H1 (cell line): ENCODE results near the gene KLF7. TPM values are rescaled to one million over a fixed set of nuclear protein-coding genes. Genes with fewer than 3 reads are reported as not detected.

Experiments
- CTCF ChIA-PET: fragments of 300-600 bp; sonication (Branson Sonifier 250); formaldehyde crosslinking; loops from one replicate; lab custom pipeline; 2021; ENCODE audit not compliant: partially characterized antibody; lab: Charles Lee
- POLR2A ChIA-PET: fragments of 300-600 bp; sonication (Branson Sonifier 250); formaldehyde crosslinking; loops from one replicate; lab custom pipeline; 2021; ENCODE audit warnings: inconsistent platforms; ENCODE audit not compliant: partially characterized antibody; lab: Charles Lee
- DNase-seq, 2 experiments: peaks; one replicate each; pipeline versions ENCODE4 v3.0.0 to v3.0.0-alpha.2; 2010 to 2022; ENCODE audit warnings: low spot score in 2 of 2, low read depth in 1 of 2, mixed read lengths in 1 of 2
- FAIRE-seq: peaks from 2 replicates; lab custom pipeline; 2011; peaks lifted over from hg19 to GRCh38; lab: Jason Lieb, UNC
- H2AFZ ChIP-seq: 2 replicates; pipeline ENCODE4 v1.8.1; 2012; ENCODE audit warnings: low read length, inconsistent platforms
- H2AK5ac ChIP-seq: 2 replicates; pipeline ENCODE4 v1.6.1; 2013; ENCODE audit warnings: low read depth, low read length
- H2BK120ac ChIP-seq: replicated peaks from 2 replicates; pipeline ENCODE3; 2013; ENCODE audit warnings: low read depth, low read length, inconsistent platforms
- H2BK12ac ChIP-seq: 2 replicates; pipeline ENCODE4 v1.6.1; 2013; ENCODE audit warnings: low read depth, low read length
- H2BK15ac ChIP-seq: 2 replicates; pipeline ENCODE4 v1.6.1; 2013; ENCODE audit warnings: low read length
- H2BK20ac ChIP-seq: 2 replicates; pipeline ENCODE4 v1.6.1; 2013; ENCODE audit warnings: low read length
- H2BK5ac ChIP-seq: 2 replicates; pipeline ENCODE4 v1.6.1; 2013; ENCODE audit warnings: low read depth, low read length
- H3K14ac ChIP-seq: 2 replicates; pipeline ENCODE4 v1.6.1; 2013; ENCODE audit warnings: inconsistent platforms; ENCODE audit not compliant: insufficient read length
- H3K18ac ChIP-seq: 2 replicates; pipeline ENCODE4 v1.6.1; 2013; ENCODE audit warnings: low read length; ENCODE audit errors: extremely low read depth
- H3K23ac ChIP-seq: 2 replicates; pipeline ENCODE4 v1.6.1; 2013; ENCODE audit warnings: inconsistent platforms; ENCODE audit not compliant: insufficient read length
- H3K23me2 ChIP-seq: 2 replicates; pipeline ENCODE4 v1.6.1; 2013; ENCODE audit warnings: low read depth, low read length
- H3K27ac ChIP-seq: 2 replicates; pipeline ENCODE4 v1.6.1; 2011; ENCODE audit warnings: low read depth, low read length, inconsistent platforms
- H3K27me3 ChIP-seq, 4 experiments: replicated peaks in 1 of 4; 1 replicate in 1 of 4; 2 replicates in 3 of 4; pipeline versions ENCODE4 v1.6.1 to v1.8.1; 2011 to 2013; ENCODE audit warnings: low read length in 3 of 4, mild to moderate bottlenecking in 3 of 4, inconsistent platforms in 2 of 4, mixed read lengths in 2 of 4, moderate library complexity in 1 of 4; ENCODE audit not compliant: control insufficient read depth in 3 of 4, insufficient read depth in 3 of 4; ENCODE audit errors: extremely low read depth in 1 of 4
- H3K36me3 ChIP-seq, 4 experiments: 2 replicates each; pipeline versions ENCODE4 v1.6.1 to v1.8.1; 2011 to 2013; ENCODE audit warnings: mild to moderate bottlenecking in 4 of 4, low read length in 3 of 4, moderate library complexity in 2 of 4, control low read depth in 1 of 4, inconsistent platforms in 1 of 4; ENCODE audit not compliant: insufficient read depth in 4 of 4, control insufficient read depth in 2 of 4
- H3K4ac ChIP-seq: replicated peaks from 2 replicates; pipeline ENCODE3; 2013; ENCODE audit warnings: low read length, low read depth, mixed read lengths, inconsistent platforms; ENCODE audit not compliant: insufficient read length
- H3K4me1 ChIP-seq, 4 experiments: replicated peaks in 1 of 4; 1 replicate in 1 of 4; 2 replicates in 3 of 4; pipeline versions ENCODE4 v1.6.1 to v1.8.1; 2011 to 2013; ENCODE audit warnings: low read length in 3 of 4, inconsistent platforms in 2 of 4, mixed read lengths in 1 of 4; ENCODE audit not compliant: insufficient read depth in 4 of 4, control insufficient read depth in 3 of 4
- H3K4me2 ChIP-seq, 2 experiments: 2 replicates each; pipeline versions ENCODE4 v1.6.1 to v1.8.1; 2011 to 2013; ENCODE audit warnings: low read depth in 2 of 2, low read length in 2 of 2, control low read depth in 1 of 2, inconsistent platforms in 1 of 2, mild to moderate bottlenecking in 1 of 2; ENCODE audit not compliant: insufficient read depth in 1 of 2
- H3K4me3 ChIP-seq, 4 experiments: fragments of 200-600, 300-600 bp in 1 of 4; sonication (generic), shearing (Covaris generic), sonication (Bioruptor Twin) in 1 of 4; 2 replicates each; pipeline versions ENCODE4 v1.5.1 to v1.8.1; 2011 to 2016; ENCODE audit warnings: low read length in 4 of 4, low read depth in 3 of 4, control low read depth in 2 of 4, inconsistent platforms in 2 of 4, mild to moderate bottlenecking in 2 of 4, mixed read lengths in 1 of 4, moderate library complexity in 1 of 4; ENCODE audit not compliant: insufficient read depth in 2 of 4; ENCODE audit errors: extremely low read depth in 1 of 4
- H3K56ac ChIP-seq: replicated peaks from 2 replicates; pipeline ENCODE3; 2013; ENCODE audit warnings: low read depth, mild to moderate bottlenecking, mixed read lengths, low read length, inconsistent platforms; ENCODE audit not compliant: insufficient read length
- H3K79me1 ChIP-seq: 2 replicates; pipeline ENCODE4 v1.6.1; 2013; ENCODE audit warnings: low read depth, low read length, control low read depth
- H3K79me2 ChIP-seq, 2 experiments: 2 replicates each; pipeline versions ENCODE4 v1.6.1 to v1.8.1; 2012 to 2013; ENCODE audit warnings: low read length in 2 of 2, mild to moderate bottlenecking in 2 of 2, inconsistent platforms in 1 of 2; ENCODE audit not compliant: insufficient read depth in 2 of 2, control insufficient read depth in 1 of 2
- H3K9ac ChIP-seq, 4 experiments: replicated peaks in 1 of 4; 1 replicate in 1 of 4; 2 replicates in 3 of 4; pipeline versions ENCODE4 v1.6.1 to v1.8.1; 2011 to 2013; ENCODE audit warnings: low read depth in 3 of 4, low read length in 3 of 4, control low read depth in 2 of 4, mild to moderate bottlenecking in 2 of 4, moderate library complexity in 2 of 4, inconsistent platforms in 1 of 4; ENCODE audit errors: extremely low read depth in 1 of 4
- H3K9me3 ChIP-seq, 2 experiments: 2 replicates each; pipeline versions ENCODE4 v1.6.1 to v1.8.1; 2012 to 2013; ENCODE audit warnings: mild to moderate bottlenecking in 2 of 2, moderate library complexity in 2 of 2, control low read depth in 1 of 2, inconsistent platforms in 1 of 2, low read depth in 1 of 2, low read length in 1 of 2, mixed read lengths in 1 of 2; ENCODE audit not compliant: insufficient read depth in 2 of 2
- H4K20me1 ChIP-seq, 2 experiments: replicated peaks in 1 of 2; 2 replicates each; pipeline versions ENCODE3 to v1.8.1; 2011 to 2013; ENCODE audit warnings: inconsistent platforms in 2 of 2, low read length in 2 of 2, mild to moderate bottlenecking in 1 of 2; ENCODE audit not compliant: insufficient read depth in 2 of 2, control insufficient read depth in 1 of 2
- H4K5ac ChIP-seq: 2 replicates; pipeline ENCODE4 v1.6.1; 2013; ENCODE audit warnings: low read length, low read depth, mixed read lengths, inconsistent platforms; ENCODE audit not compliant: insufficient read length
- H4K8ac ChIP-seq: 2 replicates; pipeline ENCODE4 v1.8.0; 2013; ENCODE audit warnings: mild to moderate bottlenecking, moderate library complexity, low read length, inconsistent platforms; ENCODE audit not compliant: insufficient read depth; ENCODE audit errors: extremely low read depth
- H4K91ac ChIP-seq: replicated peaks from 2 replicates; pipeline ENCODE3; 2013; ENCODE audit warnings: low read length, mixed read lengths, inconsistent platforms; ENCODE audit not compliant: insufficient read length
- ATF3 ChIP-seq: IDR thresholded peaks from 2 replicates; pipeline ENCODE4 v1.6.1; 2011; ENCODE audit warnings: low read depth, mild to moderate bottlenecking, low read length; ENCODE audit not compliant: insufficient read depth
- CEBPB ChIP-seq: IDR thresholded peaks from 2 replicates; pipeline ENCODE4 v1.6.1; 2012; ENCODE audit warnings: low read depth, low read length
- CTBP2 ChIP-seq: IDR thresholded peaks from 2 replicates; pipeline ENCODE4 v1.7.0; 2011; ENCODE audit warnings: borderline replicate concordance, mild to moderate bottlenecking, moderate library complexity, mixed read lengths, low read length; ENCODE audit not compliant: insufficient read depth, insufficient read length
- FOSL1 ChIP-seq: IDR thresholded peaks from 2 replicates; pipeline ENCODE4 v1.6.1; 2011; ENCODE audit warnings: mild to moderate bottlenecking, low read depth, low read length, moderate library complexity; ENCODE audit not compliant: insufficient read depth
- GABPA ChIP-seq: IDR thresholded peaks from 2 replicates; pipeline ENCODE4 v1.6.1; 2011; ENCODE audit warnings: mild to moderate bottlenecking, low read length, moderate library complexity, borderline replicate concordance; ENCODE audit not compliant: insufficient read depth
- KDM5A ChIP-seq: fragments of 200-600 bp; IDR thresholded peaks from 2 replicates; pipeline ENCODE4 v1.7.1; 2012; ENCODE audit warnings: mild to moderate bottlenecking, low read length, inconsistent platforms, mixed read lengths
- NANOG ChIP-seq: IDR thresholded peaks from 2 replicates; pipeline ENCODE4 v1.6.1; 2011; ENCODE audit warnings: low read length, low read depth, mild to moderate bottlenecking, inconsistent platforms; ENCODE audit not compliant: insufficient read depth, poor library complexity, severe bottlenecking
- SIN3A ChIP-seq, 2 experiments: IDR thresholded peaks in 1 of 2; conservative IDR thresholded peaks in 1 of 2; 2 replicates each; pipeline ENCODE4 v1.6.1; 2011 to 2012; ENCODE audit warnings: low read length in 2 of 2, improper control_type of control experiment in 1 of 2, low read depth in 1 of 2, mild to moderate bottlenecking in 1 of 2
- TCF12 ChIP-seq: IDR thresholded peaks from 2 replicates; pipeline ENCODE4 v1.6.1; 2011; ENCODE audit warnings: low read depth, mild to moderate bottlenecking, low read length
- TEAD4 ChIP-seq: IDR thresholded peaks from 2 replicates; pipeline ENCODE4 v1.6.1; 2012; ENCODE audit warnings: low read depth, low read length, inconsistent platforms, mixed read lengths
- WGBS, 2 experiments: shearing (Covaris generic) in 1 of 2; methylation state at CpG; one replicate each; pipeline versions ENCODE4 v1.1.6 to v1.1.7; 2013 to 2015; ENCODE audit warnings: low lambda C conversion rate in 2 of 2, mixed read lengths in 2 of 2, inconsistent platforms in 1 of 2, low coverage in 1 of 2, missing lambda C conversion rate in 1 of 2; ENCODE audit not compliant: insufficient replicate concordance in 2 of 2, insufficient coverage in 1 of 2, insufficient read length in 1 of 2; ENCODE audit errors: extremely low coverage in 1 of 2, missing lambda C conversion rate in 1 of 2; 5-methylcytosine and 5-hydroxymethylcytosine counted together
- polyA plus RNA-seq, 7 experiments: library from polyadenylated mRNA; depleted of rRNA in 3 of 7; stranded (reverse) in 5 of 7; unstranded in 2 of 7; fragments of >200 nt in 5 of 7; fragments of 200-250 nt in 2 of 7; gene quantifications; 1 replicate in 5 of 7; 2 replicates in 1 of 7; 4 replicates in 1 of 7; pipeline versions ENCODE4 v1.2.1 to v1.2.3, GENCODE V29; 2011 to 2013; ENCODE audit warnings: missing spikeins in 2 of 7, mixed read lengths in 2 of 7
- total RNA-seq: library from RNA; stranded (reverse); fragmentation: NEBNext Ultra II Directional; extraction: Animal tissue kit (Norgen Biotek cat#: 25700); gene quantifications from 2 replicates; pipeline ENCODE4 v1.2.1, GENCODE V29; 2021

Gene KLF7
- total and polyA plus RNA-seq, 2 of the 8 experiments (the other 6 are each of a cell fraction or from before 2014, with no cell fraction given): 9.6 to 23.3 TPM

GRCh38 chr2:207184768-207185167 lies 19.0 kb upstream of the KLF7 start:
- FAIRE-seq (no peak), DNase-seq (no peak)
- Histone ChIP-seq H3K18ac (no peak overlapping the region), H2BK15ac (no peak overlapping the region), H3K4ac (no peak overlapping the region), H3K79me1 (no peaks in the 10 kb centered on the region), H3K9me3 (no peaks in the 10 kb centered on the region), H3K14ac (no peak overlapping the region), H3K4me3 (no peak overlapping the region), H2AK5ac (no peak overlapping the region), H3K36me3 (no peaks in the 10 kb centered on the region), H4K8ac (no peak overlapping the region), H3K79me2 (no peaks in the 10 kb centered on the region), H3K4me2 (no peak overlapping the region), H3K27me3 (no peaks in the 10 kb centered on the region), H3K27ac (no peak overlapping the region), H3K56ac (no peak overlapping the region), H3K23ac (no peak overlapping the region), H2BK12ac (no peak overlapping the region), H2BK20ac (no peak overlapping the region), H3K23me2 (no peaks in the 10 kb centered on the region), H4K91ac (no peak overlapping the region), H2BK5ac (no peak overlapping the region), H2BK120ac (no peak overlapping the region), H3K4me1 (no peaks in the 10 kb centered on the region), H3K9ac (no peak overlapping the region), H4K5ac (no peak overlapping the region), H4K20me1 (no peaks in the 10 kb centered on the region), H2AFZ (no peak overlapping the region)
- POLR2A ChIA-PET: no interaction called here
- 84% methylated on average over 5 of the region's 5 CpGs; no CpG with 5 or more reads in 1 of the 2 experiments for whole genome bisulfite sequencing, 2 experiments
- TF ChIP-seq TCF12 (no peak), GABPA (no peak), FOSL1 (no peak), SIN3A (conservative IDR thresholded peaks at IDR 0.05 in 1 of 2, IDR thresholded peaks at IDR 0.05 in 1 of 2; ENCODE audit: low read depth in 1 of 2, low read length in 2 of 2) (no peak), NANOG (no peak), KDM5A (no peak), CTBP2 (no peak), CEBPB (no peak), TEAD4 (no peak), ATF3 (no peak)
- CTCF ChIA-PET: interaction anchor here (1.4 to 1.7 kb wide), 2 partner anchors 29 to 384 kb away, joined by 3 to 4 read pairs; no protein-coding TSS in a partner anchor
